H9 (cell line): ENCODE results near the gene IL10. TPM values are rescaled to one million over a fixed set of nuclear protein-coding genes. Genes with fewer than 3 reads are reported as not detected.

Experiments
- DNase-seq: peaks from one replicate; pipeline ENCODE4 v3.0.0-alpha.2; 2017
- H2AFZ ChIP-seq: one replicate; pipeline ENCODE4 v1.6.1; 2013; ENCODE audit warnings: mild to moderate bottlenecking, low read length, control low read depth, moderate library complexity
- H2AK5ac ChIP-seq: 2 replicates; pipeline ENCODE4 v1.6.1; 2013; ENCODE audit warnings: low read length, control low read depth, mixed read lengths; ENCODE audit not compliant: insufficient read length
- H2BK120ac ChIP-seq: one replicate; pipeline ENCODE4 v1.6.1; 2013; ENCODE audit warnings: low read depth, mild to moderate bottlenecking, low read length, control low read depth, inconsistent platforms; ENCODE audit not compliant: poor library complexity, severe bottlenecking
- H2BK12ac ChIP-seq: 2 replicates; pipeline ENCODE4 v1.6.1; 2013; ENCODE audit warnings: low read length, control low read depth, mixed read lengths, low read depth; ENCODE audit not compliant: insufficient read length
- H2BK15ac ChIP-seq: 2 replicates; pipeline ENCODE4 v1.6.1; 2013; ENCODE audit warnings: low read depth, low read length, control low read depth
- H2BK20ac ChIP-seq: one replicate; pipeline ENCODE4 v1.6.1; 2013; ENCODE audit warnings: low read depth, mild to moderate bottlenecking, low read length, control low read depth, inconsistent platforms; ENCODE audit not compliant: poor library complexity, severe bottlenecking
- H2BK5ac ChIP-seq: 2 replicates; pipeline ENCODE4 v1.6.1; 2013; ENCODE audit warnings: low read length, control low read depth, mixed read lengths; ENCODE audit not compliant: insufficient read length
- H3K14ac ChIP-seq: 2 replicates; pipeline ENCODE4 v1.6.1; 2013; ENCODE audit warnings: low read length, control low read depth; ENCODE audit not compliant: insufficient read depth
- H3K18ac ChIP-seq: 2 replicates; pipeline ENCODE4 v1.6.1; 2013; ENCODE audit warnings: low read depth, mild to moderate bottlenecking, mixed read lengths, low read length, control low read depth; ENCODE audit not compliant: insufficient read length
- H3K23ac ChIP-seq: 2 replicates; pipeline ENCODE4 v1.6.1; 2013; ENCODE audit warnings: low read length, control low read depth, mixed read lengths, low read depth; ENCODE audit not compliant: insufficient read length
- H3K23me2 ChIP-seq: 2 replicates; pipeline ENCODE4 v1.6.1; 2013; ENCODE audit warnings: low read depth, mild to moderate bottlenecking, mixed read lengths, low read length, control low read depth; ENCODE audit not compliant: insufficient read length, poor library complexity, severe bottlenecking
- H3K27ac ChIP-seq: 2 replicates; pipeline ENCODE4 v1.5.1; 2013; ENCODE audit warnings: low read length, control low read depth, mixed read lengths, low read depth; ENCODE audit not compliant: insufficient read length
- H3K27me3 ChIP-seq: 2 replicates; pipeline ENCODE4 v1.6.1; 2013; ENCODE audit warnings: low read length, control low read depth, inconsistent platforms; ENCODE audit not compliant: insufficient read depth
- H3K4ac ChIP-seq: 2 replicates; pipeline ENCODE4 v1.6.1; 2013; ENCODE audit warnings: low read depth, mild to moderate bottlenecking, control low read depth, inconsistent platforms, low read length, moderate library complexity
- H3K4me1 ChIP-seq: 2 replicates; pipeline ENCODE4 v1.6.1; 2013; ENCODE audit warnings: low read length, control low read depth, inconsistent platforms; ENCODE audit not compliant: insufficient read depth
- H3K4me2 ChIP-seq: 2 replicates; pipeline ENCODE4 v1.6.1; 2013; ENCODE audit warnings: low read length, control low read depth, mixed read lengths; ENCODE audit not compliant: insufficient read length, insufficient read depth
- H3K56ac ChIP-seq: 2 replicates; pipeline ENCODE4 v1.6.1; 2013; ENCODE audit warnings: low read depth, mild to moderate bottlenecking, mixed read lengths, low read length, control low read depth; ENCODE audit not compliant: insufficient read length
- H3K79me1 ChIP-seq: 2 replicates; pipeline ENCODE4 v1.6.1; 2013; ENCODE audit warnings: low read depth, mild to moderate bottlenecking, moderate library complexity, low read length, control low read depth, inconsistent platforms; ENCODE audit not compliant: insufficient read depth, poor library complexity, severe bottlenecking
- H3K79me2 ChIP-seq: 2 replicates; pipeline ENCODE4 v1.6.1; 2013; ENCODE audit warnings: low read length, control low read depth, inconsistent platforms; ENCODE audit not compliant: insufficient read depth
- H3K9ac ChIP-seq: 2 replicates; pipeline ENCODE4 v1.6.1; 2013; ENCODE audit warnings: low read length, control low read depth, mixed read lengths; ENCODE audit not compliant: insufficient read length; ENCODE audit errors: extremely low read depth
- H3K9me3 ChIP-seq: one replicate; pipeline ENCODE4 v1.6.1; 2013; ENCODE audit warnings: low read depth, low read length, inconsistent platforms; ENCODE audit not compliant: control insufficient read depth
- H3T11ph ChIP-seq: one replicate; pipeline ENCODE4 v1.6.1; 2013; ENCODE audit warnings: mild to moderate bottlenecking, low read length, control low read depth, inconsistent platforms
- H4K20me1 ChIP-seq: one replicate; pipeline ENCODE4 v1.6.1; 2013; ENCODE audit not compliant: control insufficient read depth, insufficient read length, insufficient read depth
- H4K5ac ChIP-seq: 2 replicates; pipeline ENCODE4 v1.6.1; 2013; ENCODE audit warnings: low read depth, mild to moderate bottlenecking, mixed read lengths, low read length, control low read depth; ENCODE audit not compliant: insufficient read length
- H4K8ac ChIP-seq: replicated peaks from 2 replicates; pipeline ENCODE4 v1.6.1; 2013; ENCODE audit warnings: low read length, control low read depth, mixed read lengths, low read depth; ENCODE audit not compliant: insufficient read length
- H4K91ac ChIP-seq: 2 replicates; pipeline ENCODE4 v1.6.1; 2013; ENCODE audit warnings: low read depth, mild to moderate bottlenecking, moderate library complexity, mixed read lengths, low read length, control low read depth; ENCODE audit not compliant: insufficient read length
- H3K27ac Mint-ChIP-seq, 3 experiments: 2 replicates in 2 of 3; 3 replicates in 1 of 3; pipeline ENCODE4 v1.8.0; 2020 to 2021; ENCODE audit warnings: mixed read lengths in 3 of 3, mild to moderate bottlenecking in 1 of 3, moderate library complexity in 1 of 3
- H3K27me3 Mint-ChIP-seq: 2 replicates; pipeline ENCODE4 v1.8.0; 2021; ENCODE audit warnings: low read depth, mild to moderate bottlenecking, moderate library complexity, mixed read lengths
- H3K36me3 Mint-ChIP-seq, 3 experiments: 2 replicates in 2 of 3; 3 replicates in 1 of 3; pipeline ENCODE4 v1.8.0; 2020 to 2021; ENCODE audit warnings: low read depth in 3 of 3, mixed read lengths in 3 of 3; ENCODE audit not compliant: insufficient read depth in 1 of 3
- H3K4me1 Mint-ChIP-seq, 2 experiments: 2 replicates each; pipeline ENCODE4 v1.8.0; 2020; ENCODE audit warnings: mixed read lengths in 2 of 2
- H3K4me3 Mint-ChIP-seq, 2 experiments: 2 replicates in 1 of 2; 3 replicates in 1 of 2; pipeline ENCODE4 v1.8.0; 2020 to 2021; ENCODE audit warnings: mild to moderate bottlenecking in 2 of 2, mixed read lengths in 2 of 2, moderate library complexity in 1 of 2
- H3K9me3 Mint-ChIP-seq, 2 experiments: 2 replicates in 1 of 2; 3 replicates in 1 of 2; pipeline ENCODE4 v1.8.0; 2020; ENCODE audit warnings: mild to moderate bottlenecking in 2 of 2, mixed read lengths in 2 of 2, moderate library complexity in 1 of 2
- WGBS: extraction: QIAGEN DNeasy Blood & Tissue Kit; methylation state at CpG from one replicate; pipeline ENCODE4 v1.1.7; 2013; ENCODE audit warnings: missing lambda C conversion rate, low lambda C conversion rate, mixed read lengths; ENCODE audit not compliant: insufficient read length; ENCODE audit errors: extremely low coverage; 5-methylcytosine and 5-hydroxymethylcytosine counted together
- total RNA-seq: library from RNA; stranded (reverse); gene quantifications from 2 replicates; pipeline ENCODE4 v1.2.1, GENCODE V29; 2021
- TF ChIP-seq, protein P1 (sequence below): fragments of 200-600 bp; sonication (generic); conservative IDR thresholded peaks from 3 replicates; pipeline ENCODE4 v1.8.0; 2021; ENCODE audit warnings: antibody characterized with exemption, mild to moderate bottlenecking

IL10 gene
- total RNA-seq, 1 experiment from 2014 or later = not detected

DNA sequence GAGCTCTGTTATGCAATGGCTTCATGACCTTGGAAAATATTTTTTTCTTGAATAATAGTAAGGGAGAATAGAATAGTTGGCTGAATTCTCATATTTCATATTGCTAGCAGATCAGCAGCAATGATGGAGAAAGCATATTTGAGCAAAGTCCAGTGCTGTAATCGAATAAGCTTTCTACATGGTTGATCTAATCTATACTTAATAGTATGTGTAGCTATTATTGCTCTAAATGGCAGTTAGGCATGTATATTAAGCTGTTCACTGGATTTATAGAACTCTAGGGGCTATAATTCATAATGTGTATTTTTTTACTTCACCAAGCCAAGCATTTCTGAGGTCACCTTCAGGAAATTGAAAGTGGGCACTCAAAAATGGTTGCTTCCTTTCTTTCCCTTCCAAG, 11.7 kb downstream of the IL10 start:
- TF ChIP-seq, protein P1, sequence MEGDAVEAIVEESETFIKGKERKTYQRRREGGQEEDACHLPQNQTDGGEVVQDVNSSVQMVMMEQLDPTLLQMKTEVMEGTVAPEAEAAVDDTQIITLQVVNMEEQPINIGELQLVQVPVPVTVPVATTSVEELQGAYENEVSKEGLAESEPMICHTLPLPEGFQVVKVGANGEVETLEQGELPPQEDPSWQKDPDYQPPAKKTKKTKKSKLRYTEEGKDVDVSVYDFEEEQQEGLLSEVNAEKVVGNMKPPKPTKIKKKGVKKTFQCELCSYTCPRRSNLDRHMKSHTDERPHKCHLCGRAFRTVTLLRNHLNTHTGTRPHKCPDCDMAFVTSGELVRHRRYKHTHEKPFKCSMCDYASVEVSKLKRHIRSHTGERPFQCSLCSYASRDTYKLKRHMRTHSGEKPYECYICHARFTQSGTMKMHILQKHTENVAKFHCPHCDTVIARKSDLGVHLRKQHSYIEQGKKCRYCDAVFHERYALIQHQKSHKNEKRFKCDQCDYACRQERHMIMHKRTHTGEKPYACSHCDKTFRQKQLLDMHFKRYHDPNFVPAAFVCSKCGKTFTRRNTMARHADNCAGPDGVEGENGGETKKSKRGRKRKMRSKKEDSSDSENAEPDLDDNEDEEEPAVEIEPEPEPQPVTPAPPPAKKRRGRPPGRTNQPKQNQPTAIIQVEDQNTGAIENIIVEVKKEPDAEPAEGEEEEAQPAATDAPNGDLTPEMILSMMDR = no peak
- Histone ChIP-seq H3K79me2 (no peaks in the 10 kb centered on the region), H4K8ac (no peak overlapping the region), H2BK15ac (no peak overlapping the region), H3K4me1 (no peaks in the 10 kb centered on the region), H3K18ac (no peak overlapping the region), H4K20me1 (no peaks in the 10 kb centered on the region), H3K4ac (no peak overlapping the region), H3K27ac (no peak overlapping the region), H3K27me3 (no peaks in the 10 kb centered on the region), H4K91ac (no peak overlapping the region), H2AFZ (no peak overlapping the region), H3T11ph (no peak overlapping the region), H2AK5ac (no peak overlapping the region), H2BK5ac (no peak overlapping the region), H3K79me1 (no peaks in the 10 kb centered on the region), H3K9me3 (no peaks in the 10 kb centered on the region), H3K9ac (no peak overlapping the region), H2BK120ac (no peak overlapping the region), H3K56ac (no peak overlapping the region), H3K23ac (no peak overlapping the region), H3K14ac (no peak overlapping the region), H3K4me2 (no peak overlapping the region), H2BK20ac (no peak overlapping the region), H3K23me2 (no peaks in the 10 kb centered on the region), H2BK12ac (no peak overlapping the region), H4K5ac (no peak overlapping the region)
- Mint-ChIP-seq H3K27me3 (peaks cover 5% of the 10 kb centered on the region; the same call in 1 of the 2 replicates), H3K36me3 (no peaks in the 10 kb centered on the region), H3K4me3 (no peak overlapping the region), H3K9me3 (no peaks in the 10 kb centered on the region), H3K4me1 (no peaks in the 10 kb centered on the region), H3K27ac (no peak overlapping the region)
- DNase-seq = no peak
- no CpG with 5 or more reads among the region's 1 CpG for WGBS
